Right ventricle myocardium superior (tissue), 1 donor: ENCODE measurements around the gene DST. TPM values are rescaled to one million over a fixed set of nuclear protein-coding genes. Genes with fewer than 3 reads are reported as not detected.
A peak's percentile ranks its signal among the peaks of the same experiment; 100 is the strongest.
"Not testable (repeated sequence)": the region's sequence is repeated elsewhere in the genome, so short reads cannot be mapped to it uniquely, and the experiment has no call there.

Source experiments
- ATAC-seq: fragments of 200-7000 bp; cut with Tn5 transposase; one replicate; pipeline ENCODE4 v1.9.1; 2020; ENCODE audit warnings: mild to moderate bottlenecking; ENCODE audit not compliant: poor library complexity
- DNase-seq: peaks from one replicate; pipeline ENCODE4 v3.0.0-alpha.2; 2020
- intact Hi-C: fragments of 100-400 bp; cut with DNase I; formaldehyde crosslinking; loops from one replicate; pipeline ENCODE4 v1.11.2; 2022
- total RNA-seq: library from RNA; stranded (reverse); fragmentation: NEBNext Ultra II Directional; extraction: Animal tissue kit (Norgen Biotek cat#: 25700); gene quantifications from one replicate; pipeline ENCODE4 v1.2.1, GENCODE V29; 2021
- donor health status: DM: no; HTN: yes; CAD: no; lungs with severe emphysema.

Gene DST
- total RNA-seq, 1 donor from 2014 or later: 234 TPM

- DNase-seq: no peak
- intact Hi-C loops: no loop called here
- no peak for ATAC-seq
These were observed 25.5 kb upstream of the DST start for GRCh38 chr6:56668158-56668557.

DNA sequence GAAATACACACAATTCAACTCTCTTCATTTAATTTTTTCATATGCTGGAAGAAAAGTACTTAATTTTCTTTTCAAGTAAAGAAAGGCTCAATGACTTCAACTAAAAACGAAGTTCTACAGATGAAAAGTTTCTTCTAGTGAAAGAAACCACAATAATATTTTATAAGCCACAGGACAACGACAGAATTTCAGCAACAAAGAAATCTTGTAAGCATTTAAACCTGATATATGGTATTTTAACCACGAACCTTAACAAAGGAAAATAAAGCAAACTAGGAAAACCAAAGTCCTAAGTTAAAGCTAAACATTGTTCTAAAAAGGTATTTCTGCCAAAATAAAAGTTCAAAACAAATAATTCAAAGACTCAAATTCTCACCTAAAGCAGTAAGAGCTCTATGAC is 24.6 kb upstream of the DST start:
- DNase-seq: no peak
- intact Hi-C loops: no loop called here
- ATAC-seq: no peak

DNA sequence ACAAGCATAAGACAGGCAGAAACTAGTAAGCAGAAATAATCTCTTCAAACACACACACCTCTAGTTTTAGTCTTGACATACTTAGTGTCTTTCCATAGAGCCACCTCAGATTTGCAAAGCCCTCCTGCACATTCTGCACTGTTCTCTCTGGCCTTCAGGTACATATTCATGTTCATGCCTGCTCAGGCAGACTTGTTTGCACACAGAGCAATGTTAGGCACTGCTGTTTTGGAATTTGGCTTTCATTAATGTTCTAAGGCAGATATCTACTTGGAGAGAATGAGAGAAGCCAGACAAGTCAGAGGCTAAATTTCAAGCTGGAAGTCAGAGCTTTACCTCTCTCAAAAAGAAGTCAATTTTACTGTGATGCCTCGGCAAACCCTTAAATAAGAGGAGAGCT is 21.3 kb upstream of the DST start:
- intact Hi-C loops: no loop called here
- DNase-seq (no peak), ATAC-seq (peak; percentile 70)

GRCh38 chr6:56663344-56663743 is 20.7 kb upstream of the DST start:
- DNase-seq: no peak
- ATAC-seq: peak; percentile 15

DNA sequence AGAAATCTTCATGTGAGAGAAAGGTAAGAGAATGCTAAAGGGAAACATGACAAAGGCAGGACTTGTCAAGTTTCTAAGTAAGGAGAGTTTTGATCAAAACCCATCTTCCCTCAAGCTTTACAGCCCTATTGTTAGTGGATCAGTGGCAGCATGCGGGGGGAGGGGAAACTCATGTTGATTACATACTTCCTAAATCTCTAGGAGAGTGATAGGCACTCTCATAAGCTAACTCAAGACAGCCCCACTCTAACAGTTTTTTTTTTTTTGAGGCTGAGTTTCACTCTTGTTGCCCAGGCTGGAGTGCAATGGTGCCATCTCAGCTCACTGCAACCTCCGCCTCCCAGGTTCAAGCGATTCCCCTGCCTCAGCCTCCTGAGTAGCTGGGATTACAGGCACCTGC is 18.6 kb upstream of the DST start:
- DNase-seq, intact Hi-C loops, ATAC-seq: not testable (repeated sequence)

More at GRCh38 chr6:56663344-56663743, 20.7 kb upstream of the DST start:
- intact Hi-C loops: no loop called here

GRCh38 chr6:56660381-56660730 is 17.7 kb upstream of the DST start:
- ATAC-seq (no peak), DNase-seq (no peak)
- intact Hi-C loops: no loop called here

DNA sequence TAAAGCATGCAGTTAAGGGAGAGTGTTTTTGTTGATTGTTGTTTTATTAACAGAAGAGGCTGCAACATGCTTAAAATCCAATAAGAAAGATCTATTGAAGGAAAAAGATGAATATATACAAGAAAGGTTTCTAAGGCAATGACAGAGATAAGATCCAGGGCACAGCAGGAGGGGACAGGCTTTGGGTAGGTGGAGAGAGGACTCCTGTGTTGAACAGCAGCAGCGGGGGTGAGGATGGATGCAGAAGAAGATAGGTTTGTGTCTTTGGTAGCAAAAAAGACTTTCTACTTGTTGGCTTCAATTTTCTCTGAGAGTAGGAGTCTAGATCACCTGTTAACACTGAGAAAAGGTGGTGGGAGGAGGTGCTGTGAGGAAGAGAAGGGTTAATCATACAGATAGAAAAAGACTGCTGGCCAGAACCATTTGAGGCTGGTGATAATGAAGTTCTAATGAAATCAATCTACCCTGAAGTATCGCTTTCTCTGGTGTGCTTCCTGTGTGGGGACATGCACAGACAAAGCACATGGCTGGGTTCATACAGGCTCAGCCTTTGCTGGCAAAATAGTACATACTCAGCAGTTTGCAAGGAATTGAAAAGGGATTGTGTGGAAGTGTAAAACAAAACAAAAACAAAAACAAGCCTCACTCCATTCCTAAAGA is 17.2 kb upstream of the DST start:
- intact Hi-C loops: no loop called here

DNA sequence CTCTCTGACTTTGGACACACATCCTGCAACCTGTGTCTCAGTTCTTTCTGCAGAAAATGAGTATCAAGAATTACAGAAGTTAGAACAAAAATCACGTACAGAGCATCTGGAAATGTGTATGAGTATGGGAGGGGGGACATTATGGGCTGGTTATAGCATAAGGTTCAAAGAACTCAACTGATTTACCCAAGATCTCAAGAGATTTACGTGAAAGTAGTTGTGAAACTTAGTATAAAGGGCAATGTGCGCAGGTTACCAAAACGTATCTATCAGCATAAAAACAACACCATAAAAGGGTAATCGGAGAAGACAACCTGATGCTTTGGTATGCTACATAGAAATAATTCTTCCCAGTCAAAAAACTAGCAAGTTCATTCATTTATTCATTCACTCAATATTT is 15.6 kb upstream of the DST start:
- no peak for DNase-seq
- no peak for ATAC-seq
- intact Hi-C loops: no loop called here

More for the DNA sequence above, 17.2 kb upstream of the DST start:
- DNase-seq: no peak
- ATAC-seq: peak; percentile 18

- no peak for DNase-seq
- no peak for ATAC-seq
- intact Hi-C loops: no loop called here
These were observed 14.7 kb upstream of the DST start for GRCh38 chr6:56657354-56657753.

DNA sequence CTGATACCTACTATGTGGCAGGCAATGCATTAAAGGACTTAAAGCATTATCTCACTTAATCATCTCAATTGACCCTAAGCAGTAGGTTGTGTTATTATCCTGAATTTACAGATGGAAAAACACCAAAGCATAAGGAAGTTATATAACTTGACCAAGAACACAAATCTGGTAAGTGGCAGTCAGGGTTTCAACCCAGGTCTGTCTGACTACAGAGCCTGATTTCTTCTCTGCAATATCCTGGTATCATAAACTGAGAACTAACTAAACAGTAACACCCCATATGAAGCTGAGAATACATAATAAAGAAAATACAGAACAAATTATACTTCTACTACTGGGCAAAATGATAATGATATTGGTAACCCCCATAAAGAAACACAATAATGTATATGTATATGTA is 13.8 kb upstream of the DST start:
- ATAC-seq (no peak), DNase-seq (no peak)
- intact Hi-C loops: no loop called here

DNA sequence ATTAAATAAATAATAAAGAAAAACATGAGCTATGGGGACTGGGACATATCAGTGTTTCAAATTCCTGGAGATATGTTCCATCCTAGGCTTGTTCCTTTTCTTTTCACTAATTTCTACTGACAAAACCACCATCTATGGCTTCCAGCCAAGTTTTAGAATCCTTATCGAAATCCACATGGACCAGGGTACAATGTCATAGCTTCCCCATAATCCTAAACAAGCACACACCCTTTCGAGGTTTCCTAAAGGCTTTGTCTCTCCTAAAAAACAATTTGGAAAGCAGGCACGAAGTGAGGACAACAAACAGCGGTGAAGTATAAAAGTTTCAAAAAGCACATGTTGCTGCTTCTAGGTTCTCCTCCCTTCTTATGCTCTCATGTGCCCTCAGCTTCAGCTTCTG is 13.3 kb upstream of the DST start:
- no peak for DNase-seq
- peak; percentile 23 for ATAC-seq
- intact Hi-C loops: no loop called here

DNA sequence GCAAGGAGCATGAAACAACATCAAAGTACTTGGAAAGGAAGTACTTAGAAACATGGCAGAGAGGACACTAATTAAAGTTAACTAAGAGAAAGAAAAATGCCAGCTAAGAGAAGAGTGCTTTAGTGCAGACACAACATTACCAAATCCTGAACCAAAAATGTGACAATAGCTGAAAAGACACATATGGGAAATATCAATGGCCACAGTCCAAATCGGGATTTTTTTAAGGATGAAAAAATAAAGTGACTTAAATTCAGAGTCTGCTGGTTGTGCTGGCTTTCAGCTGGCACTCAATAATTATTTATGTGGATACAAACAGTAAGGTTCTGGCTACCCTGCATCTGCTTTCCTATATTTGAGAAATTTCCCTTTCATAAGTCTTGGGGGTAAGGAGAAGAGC is 12.6 kb upstream of the DST start:
- ATAC-seq (no peak), DNase-seq (no peak)
- intact Hi-C loops: no loop called here

- DNase-seq (no peak), ATAC-seq (peak; percentile 47)
- intact Hi-C loops: no loop called here
These were observed 10.3 kb upstream of the DST start for GRCh38 chr6:56652994-56653393.

- DNase-seq (no peak), ATAC-seq (no peak)
- intact Hi-C loops: no loop called here
These were observed 9.5 kb upstream of the DST start for GRCh38 chr6:56652231-56652630.

DNA sequence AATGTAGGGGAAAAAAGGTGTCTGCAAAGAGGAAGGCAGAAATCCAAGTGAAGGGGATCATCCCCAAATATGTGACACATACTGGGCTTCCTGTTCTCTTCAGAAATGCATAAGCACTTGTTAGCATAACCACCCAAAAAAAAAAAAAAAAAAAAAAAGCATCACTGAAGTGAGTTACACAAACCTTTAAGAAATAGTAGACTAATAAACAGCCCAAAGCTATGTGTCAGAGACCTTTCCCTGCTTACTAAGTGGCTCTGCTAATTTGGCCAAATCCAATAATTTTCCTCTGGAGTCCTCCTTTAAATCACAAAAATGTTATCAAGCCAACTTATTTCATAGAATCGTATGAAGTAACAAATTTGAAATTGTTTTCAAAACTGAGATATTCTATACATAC is 7.5 kb upstream of the DST start:
- intact Hi-C loops: no loop called here
- ATAC-seq: no peak
- DNase-seq: no peak

GRCh38 chr6:56649782-56650181 is 7.1 kb upstream of the DST start:
- ATAC-seq (no peak), DNase-seq (no peak)
- intact Hi-C loops: loop anchor here (5.0 kb wide), 1 partner anchor 43 kb away; no protein-coding TSS in a partner anchor

GRCh38 chr6:56649053-56649769 is 6.5 kb upstream of the DST start:
- no peak for ATAC-seq
- intact Hi-C loops: loop anchor here (5.0 kb wide), 1 partner anchor 43 kb away; no protein-coding TSS in a partner anchor

DNA sequence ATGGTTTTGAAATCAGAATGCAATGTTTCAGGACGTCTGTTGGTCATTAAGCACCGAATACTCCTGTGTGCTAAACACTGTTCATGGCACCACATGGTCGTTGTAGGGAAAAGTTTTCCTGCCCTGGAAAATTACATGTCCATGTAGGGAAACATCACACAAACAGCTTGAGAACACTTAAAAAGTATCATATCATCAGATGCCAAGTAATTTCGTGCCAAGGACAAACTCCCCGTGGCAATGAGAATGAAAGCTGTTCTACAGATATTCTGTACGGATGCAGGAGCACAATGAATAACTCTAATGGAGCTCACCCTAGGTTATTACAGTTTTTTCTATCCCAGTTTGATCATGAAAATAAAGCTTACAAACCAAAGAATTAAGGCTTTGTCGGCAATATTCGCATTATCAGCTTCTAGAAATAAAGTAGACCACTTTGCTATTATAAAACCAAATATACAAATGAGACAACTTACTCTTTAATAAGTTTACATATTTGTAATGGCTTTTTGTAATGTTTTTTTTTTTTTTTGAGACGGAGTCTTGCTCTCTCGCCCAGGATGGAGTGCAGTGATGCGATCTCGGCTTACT is 4.6 kb upstream of the DST start:
- intact Hi-C loops: loop anchor here (5.0 kb wide), 1 partner anchor 45 kb away; no protein-coding TSS in a partner anchor
- DNase-seq (no peak), ATAC-seq (peak; percentile 54)

More at GRCh38 chr6:56649053-56649769, 6.5 kb upstream of the DST start:
- no peak for DNase-seq

- ATAC-seq (no peak), DNase-seq (no peak)
- intact Hi-C loops: no loop called here
These were observed 1.7 kb upstream of the DST start for GRCh38 chr6:56644366-56644765.
